PFSK-1 (cell line): ENCODE measurements around the gene DUS2.

Source experiments
- SIN3A ChIP-seq: IDR thresholded peaks from 2 replicates; pipeline ENCODE4 v1.6.1; 2012; ENCODE audit warnings: mild to moderate bottlenecking, low read length, moderate library complexity, borderline replicate concordance; ENCODE audit not compliant: insufficient read depth
- TF ChIP-seq, protein P1 (sequence below), 2 experiments: IDR thresholded peaks; 2 replicates each; pipeline versions ENCODE4 v1.6.1 to v1.8.0; 2011 to 2012; ENCODE audit warnings: low read depth in 2 of 2, low read length in 2 of 2, control low read depth in 1 of 2, inconsistent platforms in 1 of 2, mild to moderate bottlenecking in 1 of 2, moderate library complexity in 1 of 2; ENCODE audit not compliant: insufficient read depth in 1 of 2

DNA sequence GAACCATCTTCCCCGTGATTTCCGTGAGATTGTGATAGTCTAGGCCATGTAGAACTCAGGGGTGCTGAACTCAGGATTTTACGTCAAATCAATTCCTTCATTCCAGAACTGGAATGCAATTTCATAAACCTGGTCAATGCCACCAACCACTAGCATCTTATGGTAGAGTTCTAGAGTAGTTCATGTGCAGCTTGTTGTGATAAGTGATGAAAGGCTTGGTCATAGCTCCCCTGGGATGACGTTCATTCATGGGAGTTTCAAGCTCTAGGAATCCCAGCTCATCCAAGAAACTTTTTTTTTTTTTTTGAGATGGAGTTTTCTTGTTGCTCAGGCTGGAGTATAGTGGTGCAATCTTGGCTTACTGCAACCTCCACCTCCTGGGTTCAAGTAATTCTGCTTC, 20.1 kb upstream of the DUS2 start:
- TF ChIP-seq SIN3A = no peak
- TF ChIP-seq, protein P1, sequence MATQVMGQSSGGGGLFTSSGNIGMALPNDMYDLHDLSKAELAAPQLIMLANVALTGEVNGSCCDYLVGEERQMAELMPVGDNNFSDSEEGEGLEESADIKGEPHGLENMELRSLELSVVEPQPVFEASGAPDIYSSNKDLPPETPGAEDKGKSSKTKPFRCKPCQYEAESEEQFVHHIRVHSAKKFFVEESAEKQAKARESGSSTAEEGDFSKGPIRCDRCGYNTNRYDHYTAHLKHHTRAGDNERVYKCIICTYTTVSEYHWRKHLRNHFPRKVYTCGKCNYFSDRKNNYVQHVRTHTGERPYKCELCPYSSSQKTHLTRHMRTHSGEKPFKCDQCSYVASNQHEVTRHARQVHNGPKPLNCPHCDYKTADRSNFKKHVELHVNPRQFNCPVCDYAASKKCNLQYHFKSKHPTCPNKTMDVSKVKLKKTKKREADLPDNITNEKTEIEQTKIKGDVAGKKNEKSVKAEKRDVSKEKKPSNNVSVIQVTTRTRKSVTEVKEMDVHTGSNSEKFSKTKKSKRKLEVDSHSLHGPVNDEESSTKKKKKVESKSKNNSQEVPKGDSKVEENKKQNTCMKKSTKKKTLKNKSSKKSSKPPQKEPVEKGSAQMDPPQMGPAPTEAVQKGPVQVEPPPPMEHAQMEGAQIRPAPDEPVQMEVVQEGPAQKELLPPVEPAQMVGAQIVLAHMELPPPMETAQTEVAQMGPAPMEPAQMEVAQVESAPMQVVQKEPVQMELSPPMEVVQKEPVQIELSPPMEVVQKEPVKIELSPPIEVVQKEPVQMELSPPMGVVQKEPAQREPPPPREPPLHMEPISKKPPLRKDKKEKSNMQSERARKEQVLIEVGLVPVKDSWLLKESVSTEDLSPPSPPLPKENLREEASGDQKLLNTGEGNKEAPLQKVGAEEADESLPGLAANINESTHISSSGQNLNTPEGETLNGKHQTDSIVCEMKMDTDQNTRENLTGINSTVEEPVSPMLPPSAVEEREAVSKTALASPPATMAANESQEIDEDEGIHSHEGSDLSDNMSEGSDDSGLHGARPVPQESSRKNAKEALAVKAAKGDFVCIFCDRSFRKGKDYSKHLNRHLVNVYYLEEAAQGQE (IDR thresholded peaks at IDR 0.05; ENCODE audit: insufficient read depth in 1 of 2, low read depth in 2 of 2, low read length in 2 of 2) = no peak
